ENCODE results near the gene CREB5.

The CREB5 gene

DNA sequence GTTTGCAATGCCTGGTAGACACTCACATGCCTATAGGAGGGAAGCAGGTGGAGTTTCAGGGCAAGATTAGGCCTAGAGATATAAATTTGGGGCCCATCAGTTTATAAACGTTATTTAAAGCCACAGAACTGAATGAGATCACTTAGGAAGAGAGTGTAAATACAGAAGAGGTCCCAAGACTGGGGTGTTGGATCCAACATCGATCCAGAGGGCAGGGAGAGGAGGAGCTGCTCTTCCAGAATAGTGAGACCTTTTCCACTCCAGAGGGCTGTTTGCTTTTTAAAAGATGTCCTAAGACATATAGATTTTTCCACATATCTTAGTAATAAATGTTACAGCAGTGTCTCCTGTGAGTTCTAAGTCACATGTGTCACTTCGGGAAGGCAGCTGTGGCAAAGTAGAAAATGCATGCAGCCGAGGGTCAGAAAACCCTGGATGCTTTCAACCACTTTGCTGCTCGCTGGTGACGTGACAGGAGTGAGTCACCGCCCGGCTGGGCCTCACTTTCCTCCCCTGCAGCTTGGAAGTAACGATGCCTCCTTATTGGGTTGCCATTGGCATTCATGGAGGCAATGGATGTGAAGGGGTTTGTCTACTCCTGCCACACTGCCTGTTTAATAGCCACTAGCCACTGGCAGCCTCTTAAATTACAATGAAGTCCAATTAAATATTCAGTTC lies 450.4 kb downstream of the CREB5 start:
- TF ChIP-seq, protein P1, sequence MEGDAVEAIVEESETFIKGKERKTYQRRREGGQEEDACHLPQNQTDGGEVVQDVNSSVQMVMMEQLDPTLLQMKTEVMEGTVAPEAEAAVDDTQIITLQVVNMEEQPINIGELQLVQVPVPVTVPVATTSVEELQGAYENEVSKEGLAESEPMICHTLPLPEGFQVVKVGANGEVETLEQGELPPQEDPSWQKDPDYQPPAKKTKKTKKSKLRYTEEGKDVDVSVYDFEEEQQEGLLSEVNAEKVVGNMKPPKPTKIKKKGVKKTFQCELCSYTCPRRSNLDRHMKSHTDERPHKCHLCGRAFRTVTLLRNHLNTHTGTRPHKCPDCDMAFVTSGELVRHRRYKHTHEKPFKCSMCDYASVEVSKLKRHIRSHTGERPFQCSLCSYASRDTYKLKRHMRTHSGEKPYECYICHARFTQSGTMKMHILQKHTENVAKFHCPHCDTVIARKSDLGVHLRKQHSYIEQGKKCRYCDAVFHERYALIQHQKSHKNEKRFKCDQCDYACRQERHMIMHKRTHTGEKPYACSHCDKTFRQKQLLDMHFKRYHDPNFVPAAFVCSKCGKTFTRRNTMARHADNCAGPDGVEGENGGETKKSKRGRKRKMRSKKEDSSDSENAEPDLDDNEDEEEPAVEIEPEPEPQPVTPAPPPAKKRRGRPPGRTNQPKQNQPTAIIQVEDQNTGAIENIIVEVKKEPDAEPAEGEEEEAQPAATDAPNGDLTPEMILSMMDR (IDR thresholded peaks at IDR 0.05), result no peak
- Histone ChIP-seq H3K27me3 (ENCODE audit: control insufficient read depth, insufficient read depth, low read length) (no peaks in the 10 kb centered on the region), H3K36me3 (ENCODE audit: control insufficient read depth, insufficient read depth, low read length) (no peaks in the 10 kb centered on the region), H2AFZ (no peak overlapping the region), H3K4me2 (ENCODE audit: low read length) (no peak overlapping the region), H3K4me3 (ENCODE audit: low read depth, low read length) (no peak overlapping the region), H3K27ac (no peak overlapping the region), H3K4me1 (no peaks in the 10 kb centered on the region), H3K9me3 (ENCODE audit: control insufficient read depth, low read length) (no peaks in the 10 kb centered on the region), H3K9ac (no peak overlapping the region), H3K79me2 (no peaks in the 10 kb centered on the region)

DNA sequence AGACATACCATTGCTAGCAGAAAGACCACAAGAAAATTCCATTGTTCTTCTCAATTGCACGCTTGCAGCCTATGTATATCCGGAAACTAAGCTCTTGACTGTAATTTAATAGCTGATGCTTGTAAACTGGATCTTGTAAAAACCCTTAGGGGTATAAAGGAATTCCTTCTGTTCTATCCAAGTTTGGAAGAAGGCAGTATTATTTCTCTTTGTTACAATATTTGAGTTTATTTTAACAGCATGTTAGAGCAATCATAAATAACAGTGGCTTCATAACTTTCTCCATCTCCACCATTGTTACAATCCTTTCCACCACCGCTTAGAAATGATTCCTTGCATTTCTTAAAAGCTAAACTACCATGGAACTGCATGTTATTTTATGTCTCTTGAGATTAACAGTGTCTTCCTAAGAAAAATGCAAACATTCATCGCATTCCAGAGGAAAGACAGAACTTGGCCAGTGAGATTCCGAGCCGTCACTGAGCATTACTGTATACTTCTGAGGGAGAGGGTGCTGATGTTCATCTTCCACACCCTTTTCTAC lies 453.4 kb downstream of the CREB5 start:
- Histone ChIP-seq H3K79me2 (no peaks in the 10 kb centered on the region), H3K36me3 (ENCODE audit: control insufficient read depth, insufficient read depth, low read length) (no peaks in the 10 kb centered on the region), H3K27me3 (ENCODE audit: control insufficient read depth, insufficient read depth, low read length) (no peaks in the 10 kb centered on the region), H3K27ac (no peak overlapping the region), H3K4me3 (ENCODE audit: low read depth, low read length) (no peak overlapping the region), H3K9ac (no peak overlapping the region), H2AFZ (no peak overlapping the region), H3K9me3 (ENCODE audit: control insufficient read depth, low read length) (no peaks in the 10 kb centered on the region), H3K4me2 (ENCODE audit: low read length) (no peak overlapping the region), H3K4me1 (no peaks in the 10 kb centered on the region)
- TF ChIP-seq, protein P1 (IDR thresholded peaks at IDR 0.05), result no peak

DNA sequence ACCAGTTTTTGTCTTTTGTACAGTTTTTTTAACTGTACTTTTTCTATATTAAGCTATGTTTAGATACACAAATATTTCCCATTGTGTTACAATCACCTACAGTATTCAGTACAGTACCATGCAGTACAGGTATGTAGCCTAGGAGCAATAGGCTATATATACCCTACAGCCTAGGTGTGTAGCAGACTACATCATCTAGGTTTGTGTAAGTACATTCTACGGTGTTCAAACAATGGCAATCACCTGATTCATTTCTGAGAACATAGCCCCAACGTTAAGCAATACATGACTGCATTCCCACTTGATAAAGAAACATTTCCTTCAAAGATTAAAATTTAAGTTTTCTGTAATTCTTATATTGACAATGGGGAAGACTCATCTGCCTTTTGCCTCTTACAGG lies 456.4 kb downstream of the CREB5 start:
- no peak overlapping the region for H3K27ac ChIP-seq
- no peak overlapping the region for H3K4me3 ChIP-seq (ENCODE audit: low read depth, low read length)
- no peak overlapping the region for H3K4me2 ChIP-seq (ENCODE audit: low read length)
- H3K9ac ChIP-seq, result no peak overlapping the region
- no peaks in the 10 kb centered on the region for H3K36me3 ChIP-seq (ENCODE audit: control insufficient read depth, insufficient read depth, low read length)
- TF ChIP-seq, protein P1 (IDR thresholded peaks at IDR 0.05), result no peak
- no peaks in the 10 kb centered on the region for H3K79me2 ChIP-seq
- H3K9me3 ChIP-seq (ENCODE audit: control insufficient read depth, low read length), result no peaks in the 10 kb centered on the region
- no peaks in the 10 kb centered on the region for H3K4me1 ChIP-seq
- H3K27me3 ChIP-seq (ENCODE audit: control insufficient read depth, insufficient read depth, low read length), result no peaks in the 10 kb centered on the region
- no peak overlapping the region for H2AFZ ChIP-seq

DNA sequence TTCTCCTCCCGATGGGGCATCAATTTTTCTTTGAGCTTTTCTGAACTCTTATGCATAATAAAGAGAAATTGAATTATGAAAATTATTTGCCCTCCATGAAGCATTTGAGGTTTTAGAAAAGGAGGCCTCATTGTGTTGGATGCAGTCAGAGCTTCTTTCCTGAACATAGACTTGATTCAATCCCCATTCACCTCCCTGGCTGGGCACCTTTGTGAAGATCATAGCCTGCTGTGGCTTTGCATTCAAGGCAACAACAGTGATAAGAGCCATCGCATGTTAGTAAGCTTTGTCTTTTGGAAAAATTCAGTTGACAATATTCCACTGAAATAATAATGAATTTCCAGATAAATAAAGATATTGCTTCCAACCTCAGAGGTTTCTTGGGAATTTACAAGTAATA lies 458.8 kb downstream of the CREB5 start:
- no peak overlapping the region for H3K4me3 ChIP-seq (ENCODE audit: low read depth, low read length)

More for the DNA sequence above, 458.8 kb downstream of the CREB5 start:
- Histone ChIP-seq H2AFZ (no peak overlapping the region), H3K36me3 (ENCODE audit: control insufficient read depth, insufficient read depth, low read length) (no peaks in the 10 kb centered on the region), H3K27ac (no peak overlapping the region), H3K27me3 (ENCODE audit: control insufficient read depth, insufficient read depth, low read length) (no peaks in the 10 kb centered on the region), H3K4me1 (no peaks in the 10 kb centered on the region), H3K9me3 (ENCODE audit: control insufficient read depth, low read length) (no peaks in the 10 kb centered on the region), H3K79me2 (no peaks in the 10 kb centered on the region), H3K9ac (no peak overlapping the region), H3K4me2 (ENCODE audit: low read length) (no peak overlapping the region)
- TF ChIP-seq, protein P1 (IDR thresholded peaks at IDR 0.05), result no peak
